ENCODE results near the gene IER5.

IER5 gene

GRCh38 chr1:181135815-181136737 is 47.6 kb downstream of the IER5 start:
- DNase-seq, result no peak

- no peak for DNase-seq
Observed at GRCh38 chr1:181136738-181137122, 48.2 kb downstream of the IER5 start.

GRCh38 chr1:181137217-181137743 is 48.8 kb downstream of the IER5 start:
- DNase-seq, result no peak

- DNase-seq, result no peak
Observed at GRCh38 chr1:181139631-181140061, 51.1 kb downstream of the IER5 start.

GRCh38 chr1:181140398-181140797 is 51.9 kb downstream of the IER5 start:
- no peak for DNase-seq

GRCh38 chr1:181140891-181141290 is 52.4 kb downstream of the IER5 start:
- DNase-seq, result no peak

GRCh38 chr1:181141431-181141910 is 53.0 kb downstream of the IER5 start:
- DNase-seq, result no peak

All from NCI-H526 treated with DMSO at 0.1 percent for 48 hours (cell line).